ENCODE results near the gene SSC5D.

The SSC5D gene

GRCh38 chr19:55554741-55555152 is 66.5 kb downstream of the SSC5D start:
- H3K27ac ChIP-seq (ENCODE audit: low read depth, low read length), result no peak overlapping the region
- no peaks in the 10 kb centered on the region for H3K27me3 ChIP-seq (ENCODE audit: insufficient read depth, low read length)
- H3K4me1 ChIP-seq (ENCODE audit: insufficient read depth, low read length), result peaks cover 30% of the 10 kb centered on the region
- H3K9me3 ChIP-seq (ENCODE audit: insufficient read depth, low read depth, low read length), result no peaks in the 10 kb centered on the region
- no peaks in the 10 kb centered on the region for H3K36me3 ChIP-seq (ENCODE audit: insufficient read depth, low read length)
- H3K4me3 ChIP-seq (ENCODE audit: low read length), result no peak overlapping the region
- 81% methylated on average over 8 of the region's 8 CpGs for WGBS
- H3K9ac ChIP-seq (ENCODE audit: low read depth, low read length), result no peak overlapping the region

- no peaks in the 10 kb centered on the region for H3K9me3 ChIP-seq (ENCODE audit: insufficient read depth, low read depth, low read length)
- no peak overlapping the region for H3K9ac ChIP-seq (ENCODE audit: low read depth, low read length)
- H3K4me1 ChIP-seq (ENCODE audit: insufficient read depth, low read length), result peaks cover 4% of the 10 kb centered on the region; the same call in 1 of the 2 replicates
- H3K36me3 ChIP-seq (ENCODE audit: insufficient read depth, low read length), result no peaks in the 10 kb centered on the region
- H3K4me3 ChIP-seq (ENCODE audit: low read length), result no peak overlapping the region
- 89% methylated on average over 8 of the region's 9 CpGs for WGBS
- H3K27me3 ChIP-seq (ENCODE audit: insufficient read depth, low read length), result no peaks in the 10 kb centered on the region; the same call in 1 of the 2 replicates
- no peak overlapping the region for H3K27ac ChIP-seq (ENCODE audit: low read depth, low read length)
These were observed 71.4 kb downstream of the SSC5D start for GRCh38 chr19:55559684-55560083.

GRCh38 chr19:55563261-55563690 is 75.0 kb downstream of the SSC5D start:
- WGBS, result 79% methylated on average over 12 of the region's 12 CpGs
- H3K27me3 ChIP-seq (ENCODE audit: insufficient read depth, low read length), result no peaks in the 10 kb centered on the region; the same call in 1 of the 2 replicates
- no peak overlapping the region for H3K9ac ChIP-seq (ENCODE audit: low read depth, low read length)
- no peak overlapping the region for H3K27ac ChIP-seq (ENCODE audit: low read depth, low read length)
- no peak overlapping the region for H3K4me3 ChIP-seq (ENCODE audit: low read length)
- H3K9me3 ChIP-seq (ENCODE audit: insufficient read depth, low read depth, low read length), result no peaks in the 10 kb centered on the region
- no peaks in the 10 kb centered on the region for H3K36me3 ChIP-seq (ENCODE audit: insufficient read depth, low read length)
- no peaks in the 10 kb centered on the region for H3K4me1 ChIP-seq (ENCODE audit: insufficient read depth, low read length)

- Histone ChIP-seq H3K36me3 (ENCODE audit: insufficient read depth, low read length) (no peaks in the 10 kb centered on the region), H3K9me3 (ENCODE audit: insufficient read depth, low read depth, low read length) (no peaks in the 10 kb centered on the region), H3K27ac (ENCODE audit: low read depth, low read length) (no peak overlapping the region), H3K27me3 (ENCODE audit: insufficient read depth, low read length) (no peaks in the 10 kb centered on the region; the same call in 1 of the 2 replicates), H3K9ac (ENCODE audit: low read depth, low read length) (no peak overlapping the region), H3K4me1 (ENCODE audit: insufficient read depth, low read length) (no peaks in the 10 kb centered on the region), H3K4me3 (ENCODE audit: low read length) (no peak overlapping the region)
- WGBS, result 61% methylated on average over 8 of the region's 9 CpGs
These were observed 78.6 kb downstream of the SSC5D start for GRCh38 chr19:55566823-55567222.

- H3K9me3 ChIP-seq (ENCODE audit: insufficient read depth, low read depth, low read length), result no peaks in the 10 kb centered on the region
- H3K27ac ChIP-seq (ENCODE audit: low read depth, low read length), result no peak overlapping the region
- no peak overlapping the region for H3K4me3 ChIP-seq (ENCODE audit: low read length)
- H3K27me3 ChIP-seq (ENCODE audit: insufficient read depth, low read length), result no peaks in the 10 kb centered on the region; the same call in 1 of the 2 replicates
- no peaks in the 10 kb centered on the region for H3K36me3 ChIP-seq (ENCODE audit: insufficient read depth, low read length)
- H3K9ac ChIP-seq (ENCODE audit: low read depth, low read length), result no peak overlapping the region
- no peaks in the 10 kb centered on the region for H3K4me1 ChIP-seq (ENCODE audit: insufficient read depth, low read length)
These were observed 79.6 kb downstream of the SSC5D start for GRCh38 chr19:55567708-55568328.
